NCI-H128 (cell line): ENCODE measurements around the gene CCNF.
"Not testable (repeated sequence)": the region's sequence is repeated elsewhere in the genome, so short reads cannot be mapped to it uniquely, and the experiment has no call there.

Source experiments
- DNase-seq: peaks from one replicate; lab custom pipeline; 2025; ENCODE audit not compliant: unreplicated experiment; lab: John Stamatoyannopoulos, UW

CCNF gene

GRCh38 chr16:2470603-2471015, 41.4 kb downstream of the CCNF start:
- DNase-seq, result no peak

GRCh38 chr16:2471016-2471652, 41.9 kb downstream of the CCNF start, which contains the start of gene NTN3:
Gene NTN3, plus strand, starts transcription at chr16:2471297. Its CDS starts 405 bp downstream, at chr16:2471702.
- DNase-seq, result no peak

- no peak for DNase-seq
These were observed 42.6 kb downstream of the CCNF start for GRCh38 chr16:2471653-2472487.

DNA sequence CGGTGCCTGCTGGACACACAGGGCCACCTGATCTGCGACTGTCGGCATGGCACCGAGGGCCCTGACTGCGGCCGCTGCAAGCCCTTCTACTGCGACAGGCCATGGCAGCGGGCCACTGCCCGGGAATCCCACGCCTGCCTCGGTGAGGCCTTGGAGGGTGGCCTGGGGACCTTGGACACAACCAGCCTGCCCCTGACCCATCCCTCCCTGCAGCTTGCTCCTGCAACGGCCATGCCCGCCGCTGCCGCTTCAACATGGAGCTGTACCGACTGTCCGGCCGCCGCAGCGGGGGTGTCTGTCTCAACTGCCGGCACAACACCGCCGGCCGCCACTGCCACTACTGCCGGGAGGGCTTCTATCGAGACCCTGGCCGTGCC, 43.2 kb downstream of the CCNF start:
- no peak for DNase-seq

DNA sequence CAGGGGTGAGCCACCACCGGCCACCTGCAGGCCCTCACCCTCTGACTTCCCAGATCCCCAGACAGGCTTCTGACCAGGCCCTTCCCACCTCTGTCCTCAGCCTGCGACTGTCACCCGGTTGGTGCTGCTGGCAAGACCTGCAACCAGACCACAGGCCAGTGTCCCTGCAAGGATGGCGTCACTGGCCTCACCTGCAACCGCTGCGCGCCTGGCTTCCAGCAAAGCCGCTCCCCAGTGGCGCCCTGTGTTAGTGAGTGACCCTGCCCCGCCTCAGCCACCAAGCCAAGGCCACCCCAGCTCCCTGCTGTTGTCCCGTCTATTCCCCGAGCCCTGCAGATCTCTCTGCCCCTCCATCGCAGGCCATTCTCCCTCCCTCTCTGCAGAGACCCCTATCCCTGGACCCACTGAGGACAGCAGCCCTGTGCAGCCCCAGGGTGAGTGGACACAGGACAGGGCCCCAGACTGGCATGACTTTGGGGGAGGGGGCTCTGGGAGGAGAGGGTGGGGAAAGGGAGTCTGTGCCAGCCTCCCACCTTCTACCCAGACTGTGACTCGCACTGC, 43.7 kb downstream of the CCNF start:
- DNase-seq, result no peak

DNA sequence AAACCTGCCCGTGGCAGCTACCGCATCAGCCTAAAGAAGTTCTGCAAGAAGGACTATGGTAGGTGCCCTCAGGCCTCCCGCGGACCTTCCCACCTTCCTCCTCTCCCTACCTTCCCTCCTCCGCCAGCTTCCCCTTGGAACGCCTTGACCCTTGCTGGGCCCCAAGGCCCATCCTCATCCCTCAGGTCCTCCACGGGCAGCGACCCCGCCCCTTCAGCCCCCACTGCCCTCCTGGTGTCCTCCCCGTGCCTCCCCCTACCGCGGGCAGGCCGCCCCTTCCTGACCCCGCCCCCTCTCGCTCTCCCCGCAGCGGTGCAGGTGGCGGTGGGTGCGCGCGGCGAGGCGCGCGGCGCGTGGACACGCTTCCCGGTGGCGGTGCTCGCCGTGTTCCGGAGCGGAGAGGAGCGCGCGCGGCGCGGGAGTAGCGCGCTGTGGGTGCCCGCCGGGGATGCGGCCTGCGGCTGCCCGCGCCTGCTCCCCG, 44.2 kb downstream of the CCNF start:
- no peak for DNase-seq

DNA sequence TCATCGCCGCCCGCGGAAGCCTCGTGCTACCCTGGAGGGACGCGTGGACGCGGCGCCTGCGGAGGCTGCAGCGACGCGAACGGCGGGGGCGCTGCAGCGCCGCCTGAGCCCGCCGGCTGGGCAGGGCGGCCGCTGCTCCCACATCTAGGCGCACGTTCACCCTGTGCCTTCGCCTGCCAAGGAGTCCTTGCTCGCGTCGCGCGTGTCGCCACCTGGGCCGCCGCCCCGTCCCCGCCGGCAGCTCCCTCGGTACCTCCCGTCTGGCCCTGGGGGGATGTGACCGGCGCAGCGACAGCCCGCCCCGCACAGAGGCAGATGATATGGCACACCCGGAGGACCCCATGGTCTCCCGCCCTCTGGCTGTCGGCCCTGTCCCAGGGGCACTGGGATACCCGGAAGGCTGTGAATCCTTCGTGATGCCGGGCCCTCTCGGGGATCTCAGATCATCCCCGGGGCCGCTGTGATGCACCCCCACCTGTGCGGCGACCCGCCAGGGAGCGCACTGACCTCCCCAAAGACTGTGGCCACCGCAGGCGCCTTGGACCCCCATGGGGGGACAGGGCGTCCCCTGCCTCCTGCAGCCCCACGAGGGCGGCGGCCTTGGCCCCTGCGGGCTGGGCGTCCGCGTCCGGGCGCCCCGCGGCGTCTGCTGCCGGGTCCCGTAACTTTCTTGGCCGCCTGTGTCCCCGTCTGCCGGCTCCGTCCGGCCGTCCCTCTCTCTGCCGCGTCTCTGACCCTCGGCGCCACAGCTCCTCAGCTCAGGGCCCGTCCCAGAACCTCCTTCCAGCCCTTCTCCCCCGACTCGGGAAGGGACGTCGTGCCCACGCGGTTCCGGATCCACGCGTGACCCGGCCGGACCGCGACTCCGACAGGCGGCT, 45.0 kb downstream of the CCNF start:
- DNase-seq, result no peak

GRCh38 chr16:2474877-2475412, 45.7 kb downstream of the CCNF start, which contains the start of gene TBC1D24:
Gene TBC1D24, plus strand, starts transcription at chr16:2475127. Its CDS starts 21,022 bp downstream, at chr16:2496149.
- peak; percentile 30 for DNase-seq

- DNase-seq, result no peak
These were observed 46.4 kb downstream of the CCNF start for GRCh38 chr16:2475413-2476344.

DNA sequence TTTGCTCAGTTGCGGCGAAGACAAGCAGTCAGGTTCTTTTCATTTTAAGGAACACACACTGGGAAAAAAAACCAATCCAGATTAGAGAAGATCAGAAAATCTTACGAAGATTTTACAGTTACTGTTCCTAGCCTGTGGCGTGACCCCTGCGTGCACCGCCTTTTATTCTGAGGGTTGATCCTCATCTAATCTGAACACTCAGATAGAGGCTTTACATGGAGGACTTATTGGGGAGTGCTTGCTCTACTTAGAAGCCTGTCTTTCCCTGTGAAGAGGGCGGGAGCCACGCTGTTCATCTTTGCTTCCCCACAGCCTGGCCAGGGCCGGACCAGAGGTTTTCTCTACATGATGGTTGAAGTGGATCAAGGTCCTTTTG, 47.1 kb downstream of the CCNF start:
- DNase-seq, result no peak

DNA sequence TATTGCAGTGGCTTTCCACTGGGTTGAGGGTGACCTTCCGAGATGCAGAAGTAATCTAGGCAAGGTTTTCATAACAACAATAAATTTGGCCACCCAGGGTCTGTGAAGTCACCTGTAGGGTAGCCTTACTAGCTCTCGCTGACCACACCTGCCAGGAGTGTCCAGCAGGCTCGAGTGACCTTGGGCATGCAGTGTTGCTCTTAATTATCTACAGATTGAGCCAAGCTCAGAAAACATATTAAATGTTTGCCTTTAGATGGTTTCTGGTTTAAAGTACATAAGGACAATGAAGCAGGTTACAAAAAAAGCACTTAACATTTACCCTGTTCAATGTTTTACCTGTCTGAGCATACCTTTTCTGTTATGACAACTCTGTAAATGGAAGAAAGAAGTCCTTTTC, 47.5 kb downstream of the CCNF start:
- no peak for DNase-seq

- DNase-seq, result no peak
These were observed 48.1 kb downstream of the CCNF start for GRCh38 chr16:2477327-2477726.

GRCh38 chr16:2478279-2478678, 49.0 kb downstream of the CCNF start:
- DNase-seq, result no peak

- not testable (repeated sequence) for DNase-seq
These were observed 50.7 kb downstream of the CCNF start for GRCh38 chr16:2479996-2480395.

GRCh38 chr16:2480948-2481347, 51.7 kb downstream of the CCNF start:
- no peak for DNase-seq

DNA sequence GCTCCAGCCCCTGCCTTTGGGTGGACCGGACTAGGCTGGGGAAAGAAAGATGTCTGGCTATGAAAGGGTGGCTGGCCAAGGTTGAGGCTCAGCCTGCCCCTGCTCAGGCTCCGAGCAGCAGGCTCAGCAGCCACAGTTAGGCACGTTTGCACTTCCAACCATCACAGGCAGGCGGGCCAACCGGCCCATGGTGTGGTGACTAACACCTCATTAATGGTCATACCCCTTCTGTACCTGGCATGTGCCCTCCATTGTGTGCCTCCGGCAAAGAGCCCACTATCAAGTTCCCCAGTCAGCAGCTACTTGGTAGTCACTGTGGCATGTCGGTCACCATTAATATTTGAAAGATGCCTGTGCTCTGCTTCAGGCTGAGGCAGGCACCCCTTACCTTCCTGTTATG, 52.4 kb downstream of the CCNF start:
- DNase-seq, result no peak

DNA sequence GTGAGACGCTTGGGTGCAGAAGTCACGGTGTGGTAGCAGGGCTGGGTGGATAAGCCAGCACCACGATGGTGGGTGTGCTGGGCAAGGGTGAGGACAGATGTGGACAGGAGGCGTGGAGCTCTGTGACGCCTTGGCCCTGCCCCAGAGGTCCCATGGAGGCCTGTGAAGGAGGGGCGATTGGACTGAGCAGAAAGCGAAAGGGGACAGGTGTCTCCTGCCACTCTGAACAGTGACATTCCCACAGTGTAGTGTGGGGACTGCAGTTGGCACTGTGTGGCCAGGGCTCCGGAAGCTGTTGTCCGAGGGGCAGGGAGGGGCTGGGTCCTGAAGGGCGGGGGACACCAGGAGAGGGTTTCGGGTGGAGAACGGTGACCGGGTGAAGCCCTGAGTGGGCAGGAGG, 53.0 kb downstream of the CCNF start:
- no peak for DNase-seq

GRCh38 chr16:2482708-2483534, 53.7 kb downstream of the CCNF start:
- DNase-seq, result no peak
